A549 (cell line): ENCODE results near the gene IRX4.

ENCODE experiments used
- CTCF ChIP-seq: fragments of >200 bp; sonication (Bioruptor Twin); formaldehyde crosslinking; IDR thresholded peaks from 3 replicates; pipeline ENCODE4 v1.5.1; 2016
- EP300 ChIP-seq, 2 experiments: fragments of >200 bp; sonication (Bioruptor Twin); formaldehyde crosslinking; IDR thresholded peaks; 2 replicates in 1 of 2; 3 replicates in 1 of 2; pipeline ENCODE4 v1.6.1; 2016 to 2017
- TF ChIP-seq, protein P1 (sequence below): IDR thresholded peaks from 2 replicates; pipeline ENCODE4 v1.6.1; 2012

GRCh38 chr5:1889321-1890065, 6.8 kb upstream of the IRX4 start:
- no peak for TF ChIP-seq CTCF
- TF ChIP-seq, protein P1, sequence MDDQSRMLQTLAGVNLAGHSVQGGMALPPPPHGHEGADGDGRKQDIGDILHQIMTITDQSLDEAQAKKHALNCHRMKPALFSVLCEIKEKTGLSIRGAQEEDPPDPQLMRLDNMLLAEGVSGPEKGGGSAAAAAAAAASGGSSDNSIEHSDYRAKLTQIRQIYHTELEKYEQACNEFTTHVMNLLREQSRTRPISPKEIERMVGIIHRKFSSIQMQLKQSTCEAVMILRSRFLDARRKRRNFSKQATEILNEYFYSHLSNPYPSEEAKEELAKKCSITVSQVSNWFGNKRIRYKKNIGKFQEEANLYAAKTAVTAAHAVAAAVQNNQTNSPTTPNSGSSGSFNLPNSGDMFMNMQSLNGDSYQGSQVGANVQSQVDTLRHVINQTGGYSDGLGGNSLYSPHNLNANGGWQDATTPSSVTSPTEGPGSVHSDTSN, result no peak
- no peak for TF ChIP-seq EP300 (IDR thresholded peaks at IDR 0.05)
